ENCODE results near the gene SYNGR2. TPM values are rescaled to one million over a fixed set of nuclear protein-coding genes. Genes with fewer than 3 reads are reported as not detected.
A peak's percentile ranks its signal among the peaks of the same experiment; 100 is the strongest.

Gene SYNGR2
- total and polyA plus RNA-seq, 9 of the 15 experiments (the other 6 are each of a cell fraction or from before 2014, with no cell fraction given): 1.4 to 173 (median 87.8) TPM

- TF ChIP-seq ZNF584 (CRISPR knock-in tag; IDR thresholded peaks at IDR 0.05; ENCODE audit: low read depth): no peak
- TF ChIP-seq ZNF263 (CRISPR knock-in tag; IDR thresholded peaks at IDR 0.05; ENCODE audit: borderline replicate concordance): no peak; the same call in 1 of the 2 replicates
- TF ChIP-seq ZNF318 (IDR thresholded peaks at IDR 0.05; ENCODE audit: borderline replicate concordance in 1 of 2, low read depth in 1 of 2): no peak
- no peak for TF ChIP-seq POLR3A (IDR thresholded peaks at IDR 0.05; ENCODE audit: borderline replicate concordance, extremely low read depth, insufficient read depth, insufficient read length)
- TF ChIP-seq SUPT5H (IDR thresholded peaks at IDR 0.05): no peak; the same call in 1 of the 2 replicates
- no peak for TF ChIP-seq SREBF2 (CRISPR knock-in tag; IDR thresholded peaks at IDR 0.05)
- no peak for TF ChIP-seq ZBTB5 (IDR thresholded peaks at IDR 0.05)
- TF ChIP-seq POLR2A (conservative IDR thresholded peaks at IDR 0.05): peak; percentile 53
- TF ChIP-seq E2F6 (IDR thresholded peaks at IDR 0.05; ENCODE audit: borderline replicate concordance in 1 of 2, extremely low read depth in 1 of 2, insufficient read depth in 1 of 2, insufficient read length in 1 of 2, low read depth in 1 of 2, low read length in 1 of 2, poor library complexity in 1 of 2, severe bottlenecking in 1 of 2): peak in 1 of 2 experiments; percentile 63
- TF ChIP-seq ZNF778 (CRISPR knock-in tag; IDR thresholded peaks at IDR 0.05): no peak
- no peak for TF ChIP-seq ZNF449 (CRISPR knock-in tag; IDR thresholded peaks at IDR 0.05)
- no peak for TF ChIP-seq MECOM (CRISPR knock-in tag; IDR thresholded peaks at IDR 0.05)
- no peak for TF ChIP-seq MBD2 (IDR thresholded peaks at IDR 0.05; ENCODE audit: borderline replicate concordance, low read depth)
Measured at GRCh38 chr17:78176548-78177025, 8.2 kb downstream of the SYNGR2 start (continued).

All from K562 (cell line).